KG1 (cell line): ENCODE results near the gene CDKL4.
"Not testable (repeated sequence)": the region's sequence is repeated elsewhere in the genome, so short reads cannot be mapped to it uniquely, and the experiment has no call there.

Source experiments
- DNase-seq: peaks from one replicate; lab custom pipeline; 2025; lab: John Stamatoyannopoulos, UW

Gene CDKL4

GRCh38 chr2:39228413-39229209, 15.2 kb downstream of the CDKL4 start:
- DNase-seq, result peak; percentile 57

GRCh38 chr2:39227628-39228412, 15.9 kb downstream of the CDKL4 start:
- DNase-seq, result peak; percentile 57

- DNase-seq, result no peak
These were observed 18.2 kb downstream of the CDKL4 start for GRCh38 chr2:39225567-39225966.

DNA sequence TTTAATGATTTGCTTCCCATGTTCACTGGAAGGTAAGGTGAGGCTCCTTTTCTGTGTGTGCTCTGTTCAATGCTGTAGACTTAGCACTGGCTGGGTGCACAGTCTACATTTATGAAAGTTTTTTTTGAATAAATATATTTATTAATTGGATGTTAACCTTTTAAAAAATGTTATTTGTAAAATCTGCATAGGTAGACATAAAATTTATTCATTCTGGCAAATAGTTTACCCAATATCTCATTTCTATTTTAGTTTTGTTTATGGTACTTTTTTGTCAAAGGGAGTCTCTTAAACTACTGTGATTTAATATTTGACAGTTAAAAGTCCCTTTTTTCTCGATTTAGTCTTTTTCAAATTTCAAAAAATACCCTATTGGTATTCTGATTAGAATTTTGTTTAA, 19.9 kb downstream of the CDKL4 start:
- no peak for DNase-seq

DNA sequence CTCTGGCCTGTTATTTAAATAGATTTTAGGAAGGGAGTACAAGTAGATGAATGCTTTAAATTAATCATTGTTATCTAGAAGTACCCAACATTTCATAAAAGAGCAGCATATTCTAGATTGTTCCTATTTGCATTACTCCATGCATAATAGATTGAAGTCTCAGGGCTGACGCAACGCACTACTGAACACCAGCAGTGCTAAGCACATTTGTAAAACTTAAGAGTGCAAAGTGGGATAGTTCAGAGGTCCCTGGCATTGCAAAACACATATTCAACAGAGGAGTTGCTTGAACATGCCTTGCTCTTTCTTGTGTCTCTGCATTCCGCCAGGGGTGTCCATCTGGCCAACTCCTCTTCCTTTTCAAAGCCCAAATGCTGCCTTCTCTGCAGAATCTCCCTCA, 22.3 kb downstream of the CDKL4 start:
- no peak for DNase-seq

- DNase-seq, result no peak
These were observed 23.6 kb downstream of the CDKL4 start for GRCh38 chr2:39220136-39220535.

GRCh38 chr2:39218391-39218790, 25.4 kb downstream of the CDKL4 start:
- no peak for DNase-seq

GRCh38 chr2:39217192-39217550, 26.6 kb downstream of the CDKL4 start:
- no peak for DNase-seq

DNA sequence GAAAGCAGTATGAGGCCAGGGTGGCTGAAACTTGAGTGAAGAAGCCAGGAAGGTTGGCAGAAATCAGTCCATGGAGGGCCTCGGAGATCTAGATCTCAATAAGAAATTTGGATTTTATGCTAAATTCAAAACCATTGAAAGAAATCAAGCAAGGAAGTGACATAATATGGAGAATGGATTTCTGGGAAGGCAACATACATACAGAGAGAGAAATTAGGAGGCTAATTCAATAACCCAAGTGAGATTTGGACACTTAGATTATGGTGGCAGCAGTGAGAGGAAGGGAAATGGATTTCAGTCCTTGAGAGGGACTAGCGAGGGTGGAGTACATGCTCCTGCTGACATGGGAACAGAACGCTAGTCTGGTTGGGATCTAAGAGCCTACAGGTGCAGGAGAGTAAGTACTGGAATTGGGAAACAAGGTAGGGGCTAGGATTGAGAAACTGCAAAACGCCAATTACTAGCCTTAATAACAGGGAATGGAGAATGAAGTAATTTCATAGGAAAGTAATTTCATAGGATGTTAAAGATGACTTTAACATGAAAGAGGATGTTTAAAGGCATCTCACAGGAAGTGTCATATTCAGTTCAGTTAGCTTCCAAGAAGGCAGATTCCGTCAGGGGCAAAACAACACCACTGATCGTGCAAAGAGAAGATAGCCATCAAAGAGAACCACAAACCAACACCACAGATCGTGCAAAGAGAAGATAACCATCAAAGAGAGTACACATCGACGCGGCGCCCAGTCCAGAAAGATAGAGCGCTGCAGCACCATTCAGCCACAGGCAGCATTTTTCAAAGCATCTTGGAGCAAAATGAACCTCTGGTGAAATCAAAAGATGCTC, 27.2 kb downstream of the CDKL4 start:
- peak; percentile 49 for DNase-seq

DNA sequence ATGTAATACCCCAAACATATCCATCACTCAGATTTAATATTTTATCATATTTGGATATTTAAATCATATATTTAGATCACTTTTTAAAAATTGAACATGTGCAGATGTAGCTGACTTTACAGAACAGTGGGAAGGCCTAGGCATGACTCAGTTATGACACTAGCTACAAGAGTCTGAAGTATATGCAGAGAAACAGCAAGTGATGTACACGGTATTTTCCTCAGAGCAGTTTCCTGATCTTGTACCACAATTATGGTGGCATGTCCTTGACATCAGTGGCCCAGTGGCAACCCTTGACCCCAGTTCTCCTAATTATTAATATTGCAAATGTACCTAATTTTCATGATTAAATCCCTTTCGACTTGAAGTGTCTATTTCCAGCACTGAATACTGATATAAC, 28.2 kb downstream of the CDKL4 start:
- DNase-seq, result no peak

- no peak for DNase-seq
These were observed 30.8 kb downstream of the CDKL4 start for GRCh38 chr2:39213015-39213414.

DNA sequence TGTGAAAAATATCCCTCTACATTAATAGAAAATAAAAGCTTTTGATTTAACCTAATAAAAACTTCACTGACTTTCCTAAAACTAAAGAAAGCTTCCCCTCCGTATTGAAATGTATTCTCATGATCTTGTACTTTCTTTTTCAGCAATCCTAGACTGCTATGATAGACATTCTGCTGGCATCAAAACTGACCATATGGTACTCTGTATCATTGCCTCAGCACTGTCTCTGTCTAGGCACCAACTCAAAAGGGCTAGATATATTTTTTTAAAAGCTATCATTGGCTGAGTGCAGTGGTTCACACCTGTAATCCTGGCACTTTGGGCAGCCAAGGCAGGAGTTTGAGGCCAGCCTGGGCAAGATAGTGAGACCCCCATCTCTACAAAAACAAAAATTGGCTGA, 32.9 kb downstream of the CDKL4 start:
- DNase-seq, result no peak

DNA sequence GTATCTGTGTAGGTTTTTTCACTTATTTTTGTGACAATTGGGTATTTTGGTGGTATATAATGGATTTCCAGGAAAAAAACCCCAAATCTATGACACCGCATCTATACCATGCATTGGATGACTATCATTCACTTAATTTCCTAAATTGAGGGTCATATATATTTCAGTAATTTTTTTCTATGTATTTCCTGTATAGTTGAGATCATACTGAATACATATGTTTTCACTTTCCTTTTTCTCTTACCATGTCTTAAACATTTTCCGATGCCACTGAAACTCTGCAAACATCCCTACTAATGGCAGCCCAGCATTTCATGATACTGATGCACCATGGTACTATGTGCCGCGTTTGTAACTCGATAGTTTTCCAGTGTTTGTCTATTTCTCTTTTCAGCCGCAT, 40.4 kb downstream of the CDKL4 start:
- DNase-seq, result no peak

- no peak for DNase-seq
These were observed 41.0 kb downstream of the CDKL4 start for GRCh38 chr2:39202639-39203369.

GRCh38 chr2:39197003-39197402, 46.8 kb downstream of the CDKL4 start:
- not testable (repeated sequence) for DNase-seq

DNA sequence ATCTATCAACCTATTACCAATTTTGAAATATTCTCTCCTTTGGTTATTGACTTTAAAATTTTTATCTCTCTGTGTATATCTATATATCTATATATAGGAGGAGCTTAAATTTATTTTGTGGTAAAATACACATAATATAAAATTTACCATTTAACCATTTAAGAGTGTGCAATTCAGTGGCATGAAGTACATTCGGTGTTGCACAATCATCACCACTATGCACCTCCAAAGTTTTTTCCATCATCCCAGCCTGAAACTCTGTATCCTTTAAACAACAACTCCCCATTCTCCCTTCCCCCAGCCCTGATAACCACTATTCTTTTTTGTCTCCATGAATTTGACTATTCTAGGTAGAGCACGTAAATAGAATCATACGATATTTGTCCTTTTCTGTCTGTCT, 49.1 kb downstream of the CDKL4 start:
- DNase-seq, result no peak

DNA sequence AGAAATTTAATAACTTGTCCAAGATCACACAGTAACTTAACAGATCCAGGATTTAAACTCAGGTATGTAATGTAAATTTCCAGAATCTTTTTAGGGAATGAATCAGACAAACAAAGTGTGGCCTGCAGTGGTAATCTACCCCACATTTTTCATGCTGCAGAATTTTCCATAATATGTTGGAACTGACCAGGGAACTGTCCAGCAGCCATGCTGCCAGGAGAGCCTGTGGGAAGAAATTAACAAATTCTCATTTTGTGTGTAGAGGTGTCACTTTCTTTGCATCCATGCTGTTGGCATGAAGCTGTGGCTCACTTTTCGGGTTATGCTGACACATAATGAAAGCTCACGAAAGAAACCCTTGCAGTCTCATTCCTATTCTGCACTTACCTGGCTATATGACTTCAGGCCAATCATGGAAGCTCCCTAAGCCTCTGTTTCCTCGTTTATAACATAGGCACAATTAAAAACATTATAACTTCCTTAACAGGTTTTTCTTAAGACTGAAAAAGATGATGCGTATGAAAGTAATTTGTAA, 54.7 kb downstream of the CDKL4 start:
- no peak for DNase-seq

DNA sequence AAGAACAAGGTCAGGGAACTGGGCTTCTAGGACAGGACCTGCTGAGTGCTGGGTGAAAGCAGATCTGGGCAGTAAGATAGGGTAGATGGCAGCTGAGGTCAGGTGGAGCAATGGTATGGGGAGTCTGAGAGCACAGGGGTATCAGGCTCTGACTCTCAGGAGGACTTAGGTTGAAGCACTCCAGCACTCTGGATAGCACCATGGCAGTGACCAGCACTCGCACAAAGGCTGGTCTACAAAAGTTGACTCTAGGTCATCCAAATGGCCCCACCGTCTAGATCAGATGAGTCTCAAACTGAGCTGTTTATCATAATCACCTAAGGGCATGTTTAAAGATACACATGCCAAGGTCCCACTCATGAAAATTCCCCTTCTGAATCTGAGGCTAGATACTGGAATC, 60.1 kb downstream of the CDKL4 start:
- DNase-seq, result no peak

- no peak for DNase-seq
These were observed 62.5 kb downstream of the CDKL4 start for GRCh38 chr2:39181297-39181696.

GRCh38 chr2:39179974-39180960, 63.5 kb downstream of the CDKL4 start:
- DNase-seq, result no peak
